ENCODE data around the gene MEG3. TPM values are rescaled to one million over a fixed set of nuclear protein-coding genes. Genes with fewer than 3 reads are reported as not detected.

MEG3 gene
- total RNA-seq, 1 donor from 2014 or later: 46.1 TPM

- TF ChIP-seq, protein P1, sequence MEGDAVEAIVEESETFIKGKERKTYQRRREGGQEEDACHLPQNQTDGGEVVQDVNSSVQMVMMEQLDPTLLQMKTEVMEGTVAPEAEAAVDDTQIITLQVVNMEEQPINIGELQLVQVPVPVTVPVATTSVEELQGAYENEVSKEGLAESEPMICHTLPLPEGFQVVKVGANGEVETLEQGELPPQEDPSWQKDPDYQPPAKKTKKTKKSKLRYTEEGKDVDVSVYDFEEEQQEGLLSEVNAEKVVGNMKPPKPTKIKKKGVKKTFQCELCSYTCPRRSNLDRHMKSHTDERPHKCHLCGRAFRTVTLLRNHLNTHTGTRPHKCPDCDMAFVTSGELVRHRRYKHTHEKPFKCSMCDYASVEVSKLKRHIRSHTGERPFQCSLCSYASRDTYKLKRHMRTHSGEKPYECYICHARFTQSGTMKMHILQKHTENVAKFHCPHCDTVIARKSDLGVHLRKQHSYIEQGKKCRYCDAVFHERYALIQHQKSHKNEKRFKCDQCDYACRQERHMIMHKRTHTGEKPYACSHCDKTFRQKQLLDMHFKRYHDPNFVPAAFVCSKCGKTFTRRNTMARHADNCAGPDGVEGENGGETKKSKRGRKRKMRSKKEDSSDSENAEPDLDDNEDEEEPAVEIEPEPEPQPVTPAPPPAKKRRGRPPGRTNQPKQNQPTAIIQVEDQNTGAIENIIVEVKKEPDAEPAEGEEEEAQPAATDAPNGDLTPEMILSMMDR (IDR thresholded peaks at IDR 0.05; ENCODE audit: insufficient read depth, low read length, poor library complexity, severe bottlenecking): no peak
- Histone ChIP-seq H3K4me3 (ENCODE audit: low read depth, low read length) (no peak overlapping the region), H3K36me3 (ENCODE audit: control insufficient read depth, insufficient read depth, low read length) (no peaks in the 10 kb centered on the region), H3K27me3 (ENCODE audit: control insufficient read depth, insufficient read depth, low read length) (no peaks in the 10 kb centered on the region)
- DNase-seq (ENCODE audit: low read depth): no peak
Observed at GRCh38 chr14:100857233-100857922, 31.5 kb downstream of the MEG3 start.

- H3K36me3 ChIP-seq (ENCODE audit: control insufficient read depth, insufficient read depth, low read length): no peaks in the 10 kb centered on the region
Observed at GRCh38 chr14:100857923-100858837, 32.3 kb downstream of the MEG3 start.

GRCh38 chr14:100858838-100859220 is 32.9 kb downstream of the MEG3 start:
- TF ChIP-seq, protein P1 (IDR thresholded peaks at IDR 0.05; ENCODE audit: insufficient read depth, low read length, poor library complexity, severe bottlenecking): no peak
- H3K4me3 ChIP-seq (ENCODE audit: low read depth, low read length): no peak overlapping the region
- no peaks in the 10 kb centered on the region for H3K27me3 ChIP-seq (ENCODE audit: control insufficient read depth, insufficient read depth, low read length)
- no peaks in the 10 kb centered on the region for H3K36me3 ChIP-seq (ENCODE audit: control insufficient read depth, insufficient read depth, low read length)
- DNase-seq (ENCODE audit: low read depth): no peak

More at GRCh38 chr14:100857923-100858837, 32.3 kb downstream of the MEG3 start:
- H3K4me3 ChIP-seq (ENCODE audit: low read depth, low read length): no peak overlapping the region
- TF ChIP-seq, protein P1 (IDR thresholded peaks at IDR 0.05; ENCODE audit: insufficient read depth, low read length, poor library complexity, severe bottlenecking): no peak
- H3K27me3 ChIP-seq (ENCODE audit: control insufficient read depth, insufficient read depth, low read length): no peaks in the 10 kb centered on the region
- no peak for DNase-seq (ENCODE audit: low read depth)

- TF ChIP-seq, protein P1 (IDR thresholded peaks at IDR 0.05; ENCODE audit: insufficient read depth, low read length, poor library complexity, severe bottlenecking): no peak
- DNase-seq (ENCODE audit: low read depth): no peak
- H3K4me3 ChIP-seq (ENCODE audit: low read depth, low read length): no peak overlapping the region
- no peaks in the 10 kb centered on the region for H3K27me3 ChIP-seq (ENCODE audit: control insufficient read depth, insufficient read depth, low read length)
- no peaks in the 10 kb centered on the region for H3K36me3 ChIP-seq (ENCODE audit: control insufficient read depth, insufficient read depth, low read length)
Observed at GRCh38 chr14:100859781-100860180, 33.9 kb downstream of the MEG3 start.

DNA sequence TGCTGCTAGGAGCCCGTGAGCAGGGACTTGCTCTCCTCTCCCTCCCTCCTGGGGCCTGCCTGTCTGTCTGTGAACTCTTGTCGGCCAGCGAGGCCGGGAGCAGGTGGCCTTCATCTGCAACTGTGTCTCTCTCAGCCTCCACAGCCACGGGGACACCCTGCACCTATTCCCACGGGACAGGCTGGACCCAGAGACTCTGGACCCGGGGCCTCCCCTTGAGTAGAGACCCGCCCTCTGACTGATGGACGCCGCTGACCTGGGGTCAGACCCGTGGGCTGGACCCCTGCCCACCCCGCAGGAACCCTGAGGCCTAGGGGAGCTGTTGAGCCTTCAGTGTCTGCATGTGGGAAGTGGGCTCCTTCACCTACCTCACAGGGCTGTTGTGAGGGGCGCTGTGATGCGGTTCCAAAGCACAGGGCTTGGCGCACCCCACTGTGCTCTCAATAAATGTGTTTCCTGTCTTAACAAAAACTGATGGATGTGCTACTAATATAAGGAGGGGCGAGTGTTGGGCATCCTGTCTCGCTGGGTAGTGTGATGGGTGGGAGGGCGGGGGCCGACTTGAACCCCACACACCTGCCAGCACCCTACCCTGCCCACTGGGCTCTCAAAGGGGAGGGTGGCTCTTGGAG is 34.8 kb downstream of the MEG3 start:
- H3K4me3 ChIP-seq (ENCODE audit: low read depth, low read length): no peak overlapping the region
- no peaks in the 10 kb centered on the region for H3K36me3 ChIP-seq (ENCODE audit: control insufficient read depth, insufficient read depth, low read length)
- no peak for DNase-seq (ENCODE audit: low read depth)
- TF ChIP-seq, protein P1 (IDR thresholded peaks at IDR 0.05; ENCODE audit: insufficient read depth, low read length, poor library complexity, severe bottlenecking): no peak
- H3K27me3 ChIP-seq (ENCODE audit: control insufficient read depth, insufficient read depth, low read length): no peaks in the 10 kb centered on the region
